ENCODE results near the gene LEP.

The LEP gene

DNA sequence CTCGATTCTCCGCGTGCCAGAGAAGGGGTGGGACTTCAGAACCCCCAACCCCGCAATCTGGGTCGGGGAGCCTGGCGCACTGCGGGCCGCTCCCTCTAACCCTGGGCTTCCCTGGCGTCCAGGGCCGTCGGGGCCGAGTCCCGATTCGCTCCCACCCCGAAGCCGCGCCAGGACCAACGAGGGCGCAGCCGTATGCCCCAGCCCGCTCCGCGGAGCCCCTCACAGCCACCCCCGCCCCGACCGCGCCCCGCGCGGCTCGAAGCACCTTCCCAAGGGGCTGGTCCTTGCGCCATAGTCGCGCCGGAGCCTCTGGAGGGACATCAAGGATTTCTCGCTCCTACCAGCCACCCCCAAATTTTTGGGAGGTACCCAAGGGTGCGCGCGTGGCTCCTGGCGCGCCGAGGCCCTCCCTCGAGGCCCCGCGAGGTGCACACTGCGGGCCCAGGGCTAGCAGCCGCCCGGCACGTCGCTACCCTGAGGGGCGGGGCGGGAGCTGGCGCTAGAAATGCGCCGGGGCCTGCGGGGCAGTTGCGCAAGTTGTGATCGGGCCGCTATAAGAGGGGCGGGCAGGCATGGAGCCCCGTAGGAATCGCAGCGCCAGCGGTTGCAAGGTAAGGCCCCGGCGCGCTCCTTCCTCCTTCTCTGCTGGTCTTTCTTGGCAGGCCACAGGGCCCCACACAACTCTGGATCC lies at the start of gene LEP:
Gene LEP, plus strand, starts transcription at position 583 of the 691 bp plus-strand sequence. CDS start 10,741 bp downstream, outside the sequence.
- in situ Hi-C loops (cut with MboI; ENCODE audit: low sequenced_read_pairs): no loop called here

DNA sequence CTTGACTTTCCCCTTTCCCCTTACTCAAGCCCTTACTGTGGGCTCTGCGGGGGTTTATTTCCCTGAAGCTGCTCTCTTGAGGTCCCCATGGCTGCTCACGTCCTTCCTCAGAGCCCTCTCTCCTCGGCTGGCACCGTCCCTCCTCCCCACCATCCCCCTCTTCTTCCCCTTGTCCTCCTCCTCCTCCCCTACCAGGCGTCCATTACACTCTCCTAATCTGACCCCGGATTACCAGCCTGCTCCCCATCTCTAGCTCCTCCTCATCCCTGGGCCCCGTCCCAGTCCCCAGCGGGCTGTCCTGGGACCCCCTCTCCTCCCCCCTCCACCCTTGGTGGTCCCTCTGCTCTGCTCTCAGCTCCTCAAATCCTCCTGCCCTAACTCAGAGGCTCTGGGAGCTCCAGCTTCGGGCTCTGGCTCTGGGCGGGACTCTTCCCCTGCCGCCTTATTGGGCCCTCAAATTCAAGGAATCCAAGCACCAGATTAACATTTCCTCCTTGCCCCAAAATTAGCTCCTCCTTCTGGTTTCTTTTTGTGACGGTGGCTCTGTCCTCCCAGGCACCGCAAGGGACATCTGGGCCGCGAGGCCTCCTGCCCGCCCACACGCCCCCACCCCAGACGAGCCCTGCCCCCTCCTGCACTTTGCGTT lies 48.5 kb upstream of the LEP start:
- in situ Hi-C loops (cut with MboI; ENCODE audit: low sequenced_read_pairs): no loop called here

DNA sequence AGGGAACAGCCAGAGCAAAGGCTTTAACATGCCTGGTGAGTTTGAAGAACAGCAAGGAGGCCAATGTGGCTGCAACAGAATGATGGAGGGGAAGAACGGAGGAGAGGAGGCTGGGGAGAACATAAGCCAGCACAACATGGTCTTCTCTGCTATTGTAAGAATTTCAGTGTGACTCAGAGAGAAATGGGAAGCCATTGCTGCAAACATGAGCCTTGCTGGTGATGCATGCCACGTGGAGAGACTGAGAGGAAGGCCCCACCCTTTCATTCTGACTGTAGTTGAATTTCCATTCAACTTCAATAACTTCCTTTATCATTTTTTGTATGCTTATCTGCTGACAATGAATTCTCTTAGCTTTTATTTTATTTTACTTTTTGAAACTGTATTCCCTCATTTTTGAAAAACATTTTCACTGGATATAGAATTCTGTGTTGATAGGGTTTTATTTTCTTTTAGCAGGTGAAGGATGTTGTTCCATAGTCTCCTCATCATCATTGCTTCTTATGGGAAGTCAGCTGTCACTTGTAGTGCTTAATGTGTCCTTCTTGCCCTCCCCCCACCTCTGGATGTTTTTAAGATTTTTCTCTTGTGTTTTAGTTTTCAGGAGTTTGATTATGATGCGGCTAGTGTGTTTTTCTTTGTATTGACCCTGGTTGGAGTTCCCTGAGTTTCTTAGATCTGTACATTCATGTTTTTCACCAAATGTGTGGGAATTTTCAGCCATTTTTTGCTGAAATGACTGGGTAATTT lies 46.4 kb upstream of the LEP start:
- in situ Hi-C loops (cut with MboI; ENCODE audit: low sequenced_read_pairs): no loop called here

DNA sequence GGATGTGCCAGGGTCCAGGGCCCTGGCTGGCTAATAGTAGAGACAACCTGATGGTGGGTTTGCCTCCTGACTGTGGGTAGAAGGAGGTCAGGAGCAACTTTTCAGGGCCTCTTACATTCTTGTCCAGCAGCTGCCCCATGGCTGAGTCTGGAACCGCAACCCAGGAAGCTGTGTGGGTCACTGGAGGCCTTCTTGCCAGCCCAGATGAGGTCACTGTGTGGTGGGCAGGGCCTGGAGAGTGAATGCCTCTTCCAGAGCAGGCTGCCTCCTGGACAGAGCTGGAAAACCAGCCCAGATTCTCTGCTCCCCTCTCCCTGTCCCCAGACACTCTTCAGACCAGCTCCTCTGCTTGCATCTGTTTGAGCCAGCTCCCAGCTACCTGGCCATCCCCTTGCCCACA lies 43.5 kb upstream of the LEP start:
- in situ Hi-C loops (cut with MboI; ENCODE audit: low sequenced_read_pairs): no loop called here

DNA sequence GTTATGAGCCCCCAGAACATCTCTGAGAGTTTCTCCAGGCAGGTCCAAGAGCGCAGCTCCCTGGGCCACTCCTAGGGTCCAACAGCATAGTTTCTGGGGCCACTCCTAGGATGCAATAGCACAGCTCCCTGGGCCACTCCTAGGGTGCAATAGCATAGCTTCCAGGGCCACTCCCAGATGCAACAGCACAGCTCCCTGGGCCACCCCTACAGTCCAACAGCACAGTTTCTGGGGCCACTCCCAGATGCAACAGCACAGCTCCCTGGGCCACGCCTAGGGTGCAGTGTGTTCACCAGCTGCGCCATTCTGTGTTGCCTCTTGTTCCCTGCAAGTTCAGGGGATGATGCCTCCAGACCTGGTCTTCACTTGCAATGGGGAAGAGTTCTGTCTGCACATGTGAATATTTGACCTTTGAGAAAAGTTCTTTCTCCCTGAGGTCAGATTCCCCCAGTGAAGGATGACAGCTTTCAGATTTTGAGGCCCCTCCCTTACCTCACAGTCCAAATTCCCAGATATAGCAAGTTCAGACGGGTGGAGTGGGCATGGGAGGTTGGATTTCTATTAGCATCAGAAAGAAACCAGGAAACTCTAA lies 43.0 kb upstream of the LEP start:
- in situ Hi-C loops (cut with MboI; ENCODE audit: low sequenced_read_pairs): no loop called here

DNA sequence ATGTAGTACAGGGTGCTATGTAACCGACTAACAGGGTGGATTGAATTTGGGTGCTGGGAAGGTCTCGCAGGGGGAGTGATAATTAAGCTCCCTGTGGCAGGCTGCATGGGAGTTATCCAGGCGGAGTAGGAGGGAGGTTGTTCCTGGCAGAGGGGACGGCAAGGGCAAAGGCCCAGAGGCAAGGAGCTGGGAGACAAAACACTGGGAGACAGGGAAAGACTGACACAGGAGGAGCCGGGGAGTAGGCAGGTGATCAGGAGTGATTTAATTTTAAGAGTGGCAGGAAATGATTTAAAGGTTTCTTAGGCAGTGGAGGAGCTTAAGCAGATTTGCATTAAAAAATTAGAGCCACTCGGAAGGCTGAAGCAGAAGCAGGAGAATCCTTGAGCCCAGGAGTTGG lies 40.7 kb upstream of the LEP start:
- in situ Hi-C loops (cut with MboI; ENCODE audit: low sequenced_read_pairs): no loop called here

DNA sequence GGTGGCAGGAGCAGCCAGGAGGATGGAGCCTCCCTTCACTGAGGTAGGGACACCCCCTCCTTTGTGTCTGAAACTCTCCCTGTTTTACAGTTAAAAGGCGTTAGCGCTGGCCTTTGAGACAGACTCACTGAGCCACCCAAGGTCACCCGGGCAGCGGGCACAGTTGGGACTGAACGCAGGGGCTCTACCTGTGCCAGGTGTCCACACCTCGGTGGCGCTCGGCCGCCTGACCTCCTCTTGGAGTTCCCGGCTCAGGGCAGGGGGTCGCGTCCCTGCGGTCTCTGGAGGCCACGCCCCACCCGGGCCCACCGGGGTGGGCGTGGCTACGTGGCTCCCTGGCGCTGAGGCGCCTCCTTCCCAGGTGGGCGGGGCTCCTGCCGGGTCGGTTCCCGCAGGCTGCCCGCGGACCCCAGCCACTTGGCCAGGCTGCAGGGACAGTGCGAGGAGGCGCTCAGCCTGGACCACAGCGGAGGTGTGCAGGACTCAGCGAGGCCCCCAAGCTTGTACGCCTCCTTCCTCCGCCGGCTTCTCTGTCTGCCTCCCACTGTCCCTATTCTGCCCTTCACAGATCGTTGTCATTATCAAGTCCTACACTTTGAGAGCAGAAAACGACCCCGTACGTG lies 39.9 kb upstream of the LEP start:
- in situ Hi-C loops (cut with MboI; ENCODE audit: low sequenced_read_pairs): no loop called here

DNA sequence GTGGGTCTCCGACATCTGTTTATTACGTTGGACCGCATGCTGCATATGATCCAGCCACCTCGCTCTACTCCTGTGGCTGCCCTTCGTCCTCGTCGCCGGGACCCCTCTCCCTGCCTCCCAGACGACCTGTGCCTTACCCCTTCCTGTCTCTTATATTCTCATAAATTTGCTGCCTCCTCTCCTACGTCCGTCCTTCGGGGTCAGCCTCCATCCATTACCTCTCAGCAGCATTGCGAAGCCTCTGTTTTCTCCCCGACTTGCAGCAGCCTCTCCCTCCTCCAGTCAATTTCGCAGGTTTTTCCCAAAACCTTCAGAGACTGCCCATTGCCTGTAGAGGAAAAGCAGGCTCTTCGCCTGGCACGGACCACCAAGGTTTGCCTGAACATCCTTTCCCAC lies 39.4 kb upstream of the LEP start:
- in situ Hi-C loops (cut with MboI; ENCODE audit: low sequenced_read_pairs): no loop called here

DNA sequence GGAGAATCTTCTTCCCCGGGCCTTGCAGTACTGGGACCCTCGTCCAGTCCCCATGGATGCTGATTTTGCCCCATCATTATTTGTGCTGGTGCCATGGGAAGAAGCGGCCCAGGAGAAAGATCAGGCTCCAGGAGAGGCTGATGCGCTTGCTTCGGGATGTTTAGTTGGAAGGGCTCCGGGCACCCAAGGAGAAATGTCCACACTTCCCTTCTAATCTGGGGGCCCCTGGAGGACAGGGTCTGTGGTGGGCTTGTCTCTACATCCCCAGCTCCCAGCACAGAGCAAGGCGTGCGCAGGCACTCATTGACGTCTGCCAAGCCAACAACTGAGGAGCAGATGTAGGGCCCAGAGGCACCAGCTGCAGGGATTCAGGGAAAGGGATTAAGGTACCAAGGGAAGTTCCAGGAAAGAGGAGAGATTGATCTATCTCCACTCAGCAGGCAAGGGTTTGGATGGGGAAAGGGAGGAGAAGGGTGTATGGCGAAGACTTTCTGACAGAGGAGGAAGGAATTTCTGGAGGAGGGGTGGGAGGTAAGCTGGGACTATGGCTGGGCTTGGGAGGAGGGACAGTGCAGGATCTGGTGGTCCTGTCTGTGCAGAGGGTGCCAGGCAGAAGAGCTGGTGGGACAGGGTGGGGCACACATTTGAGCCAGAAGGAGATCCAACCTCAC lies 38.7 kb upstream of the LEP start:
- in situ Hi-C loops (cut with MboI; ENCODE audit: low sequenced_read_pairs): no loop called here

DNA sequence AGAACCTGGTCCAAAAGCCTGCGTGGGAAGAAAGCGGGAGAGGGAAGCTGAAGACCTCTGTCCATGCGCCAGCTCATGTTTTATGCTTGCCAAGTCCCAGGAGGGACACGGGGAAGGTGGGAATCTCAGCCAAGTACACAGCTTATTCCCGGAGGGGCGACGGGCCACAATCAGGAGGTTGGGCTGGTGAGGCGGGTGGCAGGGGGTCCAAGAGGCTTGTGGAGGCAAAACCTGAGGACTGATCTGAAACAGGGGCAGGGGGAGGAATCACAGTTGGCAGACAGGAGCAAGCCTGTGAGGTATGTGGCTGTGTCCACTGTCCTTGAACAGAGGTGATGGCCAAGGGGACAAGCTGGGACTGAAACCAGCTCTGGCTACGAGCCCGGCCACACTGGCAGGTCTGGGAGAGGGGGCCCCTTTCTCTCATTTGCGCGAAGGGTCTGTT lies 38.0 kb upstream of the LEP start:
- in situ Hi-C loops (cut with MboI; ENCODE audit: low sequenced_read_pairs): no loop called here

DNA sequence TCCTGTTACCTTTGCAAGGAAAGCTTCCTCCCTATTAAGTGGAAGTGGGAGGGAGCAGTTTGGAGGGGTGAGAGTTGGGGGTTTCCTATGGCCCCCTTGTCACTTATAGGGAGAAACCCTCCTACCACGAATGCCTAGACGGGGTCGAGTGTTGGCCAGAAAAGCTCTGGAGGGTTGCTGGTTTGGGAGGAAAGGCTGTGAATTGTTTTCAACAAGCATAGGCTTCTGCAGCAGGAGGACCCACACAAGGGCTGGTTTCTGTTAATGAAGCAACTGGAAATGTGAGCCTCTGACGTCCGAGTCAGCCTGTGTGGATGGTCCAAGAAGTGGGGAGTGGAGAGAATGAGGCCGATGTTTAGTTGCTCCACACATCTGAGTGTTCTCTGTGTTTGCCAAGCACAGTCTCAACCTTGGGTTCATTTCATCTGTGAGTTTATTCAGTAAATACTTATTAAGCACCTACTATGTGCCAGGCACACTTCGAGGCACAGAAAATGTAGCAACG lies 37.3 kb upstream of the LEP start:
- in situ Hi-C loops (cut with MboI; ENCODE audit: low sequenced_read_pairs): no loop called here

DNA sequence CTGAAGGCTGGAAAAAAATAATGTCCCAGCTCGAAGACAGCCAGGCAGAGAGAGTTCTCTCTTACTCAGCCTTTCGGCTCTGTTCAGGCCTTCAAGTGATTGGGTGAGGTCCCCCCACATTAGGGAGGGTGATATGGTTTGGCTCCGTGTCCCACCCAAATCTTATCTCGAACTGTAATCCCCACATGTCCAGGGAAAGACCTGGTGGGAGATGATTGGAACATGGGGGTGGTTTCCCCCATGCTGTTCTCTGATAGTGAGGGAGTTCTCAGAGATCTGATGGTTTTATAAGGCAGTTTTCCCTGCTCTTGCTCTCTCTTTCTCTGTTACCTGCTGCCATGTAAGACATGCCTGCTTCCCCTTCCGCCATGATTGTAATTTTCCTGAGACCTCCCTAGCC lies 36.6 kb upstream of the LEP start:
- in situ Hi-C loops (cut with MboI; ENCODE audit: low sequenced_read_pairs): no loop called here

DNA sequence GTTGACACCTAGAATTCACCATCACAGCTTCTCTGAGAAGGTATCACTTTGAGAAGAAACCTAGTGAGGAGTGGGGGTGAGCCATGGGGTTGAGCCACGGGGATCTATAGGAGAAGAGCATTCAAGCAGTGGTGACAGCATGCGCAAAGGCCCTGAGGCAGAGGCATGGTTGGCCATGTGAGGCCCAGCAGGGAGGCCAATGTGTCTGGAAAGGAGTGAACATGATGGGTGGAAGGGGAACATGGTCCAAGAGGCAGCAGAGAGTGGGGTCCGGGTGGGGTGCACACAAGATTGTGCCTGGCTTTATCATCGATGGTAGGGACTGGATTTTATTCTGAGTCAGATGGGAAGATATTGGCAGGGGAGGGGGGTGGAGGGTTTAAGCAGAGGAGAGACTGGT lies 36.0 kb upstream of the LEP start:
- in situ Hi-C loops (cut with MboI; ENCODE audit: low sequenced_read_pairs): no loop called here

DNA sequence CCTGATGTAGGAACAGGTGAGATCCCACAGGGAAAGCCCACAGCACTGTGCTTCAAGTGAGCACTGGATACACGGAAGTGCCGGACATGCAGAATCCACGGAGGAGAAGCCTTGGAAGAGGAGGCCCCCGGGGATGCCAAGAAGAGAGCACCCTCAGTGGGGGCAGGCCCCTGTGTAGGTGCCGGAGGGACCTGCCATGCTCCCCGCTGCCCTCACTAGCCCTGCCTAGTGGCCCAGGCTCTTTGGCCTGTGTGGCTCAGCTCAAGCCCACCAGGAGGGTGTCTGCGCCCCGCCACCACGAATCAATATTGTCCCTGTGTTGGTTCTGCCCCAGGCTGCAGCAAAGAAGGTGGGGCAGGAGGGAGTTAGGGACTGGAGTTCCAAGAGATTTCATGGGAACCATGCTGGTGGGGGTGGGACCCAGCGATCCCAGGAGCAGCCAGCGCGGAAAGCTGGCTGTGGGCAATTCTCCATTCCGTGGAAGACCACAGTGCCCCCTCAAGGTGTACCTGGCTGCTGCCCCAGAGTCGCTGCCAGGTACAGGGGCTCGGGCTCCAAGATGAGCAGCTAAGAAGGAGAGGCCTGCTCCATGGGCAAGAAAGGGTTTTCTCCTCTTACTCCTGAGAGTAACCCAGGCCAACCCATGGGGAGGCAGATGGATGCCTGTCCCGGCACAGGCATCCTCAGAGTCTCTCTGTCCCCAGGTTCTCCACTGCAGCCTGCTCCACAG lies 34.9 kb upstream of the LEP start:
- in situ Hi-C loops (cut with MboI; ENCODE audit: low sequenced_read_pairs): no loop called here

DNA sequence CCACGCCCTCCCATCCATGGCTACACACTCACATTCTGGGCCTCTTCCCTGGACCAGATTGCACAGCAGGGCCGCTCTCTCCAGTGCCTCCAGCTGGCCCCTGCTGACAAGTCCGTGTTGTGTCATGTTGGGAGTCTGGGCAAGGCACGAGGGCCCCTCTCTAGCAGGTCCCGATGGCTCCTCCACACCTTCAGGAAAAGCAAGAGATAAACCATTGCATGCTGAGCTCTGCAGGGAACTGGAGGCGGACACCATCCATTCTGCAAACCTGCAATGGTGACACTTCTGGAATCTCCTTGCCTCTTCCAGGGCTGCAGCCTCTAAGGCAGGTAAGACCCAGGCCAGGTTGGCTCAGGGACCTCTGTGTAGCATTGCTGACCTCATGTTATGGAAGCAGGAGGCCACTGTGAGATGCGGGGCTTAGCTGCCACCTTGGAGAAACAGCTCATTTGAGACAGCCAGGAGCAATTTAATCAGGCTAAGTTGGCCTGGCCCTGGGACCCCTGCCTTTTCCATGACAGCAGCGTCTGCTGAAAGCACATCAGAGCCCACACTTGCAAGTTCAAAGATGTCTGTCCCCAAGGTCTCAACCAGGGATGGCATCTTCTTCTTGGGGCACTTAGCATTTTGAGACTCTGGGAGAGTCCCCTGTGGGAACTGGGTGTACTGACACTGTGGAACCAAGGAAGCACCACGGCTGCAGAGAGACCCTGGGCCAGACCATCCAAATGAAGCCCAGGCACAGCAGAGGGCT lies 34.2 kb upstream of the LEP start:
- in situ Hi-C loops (cut with MboI; ENCODE audit: low sequenced_read_pairs): no loop called here

DNA sequence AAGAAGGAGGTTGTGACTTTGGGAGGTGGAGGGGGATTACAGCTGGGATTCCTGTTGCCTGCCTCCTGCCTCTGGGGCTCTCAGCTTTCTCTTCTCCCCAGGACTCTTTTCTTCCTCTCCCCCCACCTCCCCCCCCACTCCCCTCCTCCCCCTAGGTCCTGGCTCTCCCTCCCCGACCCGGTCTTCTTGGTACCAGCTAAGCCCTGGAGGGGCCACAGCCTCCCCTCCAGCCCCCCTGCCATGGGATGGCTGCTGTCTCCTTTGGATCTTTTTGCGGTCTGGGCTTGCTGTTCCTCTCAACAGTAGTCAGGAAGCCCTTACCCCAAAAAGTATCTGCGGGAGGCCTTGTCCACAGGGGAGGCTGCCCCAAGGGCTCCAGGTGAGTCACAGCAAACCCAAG lies 33.5 kb upstream of the LEP start:
- in situ Hi-C loops (cut with MboI; ENCODE audit: low sequenced_read_pairs): no loop called here

DNA sequence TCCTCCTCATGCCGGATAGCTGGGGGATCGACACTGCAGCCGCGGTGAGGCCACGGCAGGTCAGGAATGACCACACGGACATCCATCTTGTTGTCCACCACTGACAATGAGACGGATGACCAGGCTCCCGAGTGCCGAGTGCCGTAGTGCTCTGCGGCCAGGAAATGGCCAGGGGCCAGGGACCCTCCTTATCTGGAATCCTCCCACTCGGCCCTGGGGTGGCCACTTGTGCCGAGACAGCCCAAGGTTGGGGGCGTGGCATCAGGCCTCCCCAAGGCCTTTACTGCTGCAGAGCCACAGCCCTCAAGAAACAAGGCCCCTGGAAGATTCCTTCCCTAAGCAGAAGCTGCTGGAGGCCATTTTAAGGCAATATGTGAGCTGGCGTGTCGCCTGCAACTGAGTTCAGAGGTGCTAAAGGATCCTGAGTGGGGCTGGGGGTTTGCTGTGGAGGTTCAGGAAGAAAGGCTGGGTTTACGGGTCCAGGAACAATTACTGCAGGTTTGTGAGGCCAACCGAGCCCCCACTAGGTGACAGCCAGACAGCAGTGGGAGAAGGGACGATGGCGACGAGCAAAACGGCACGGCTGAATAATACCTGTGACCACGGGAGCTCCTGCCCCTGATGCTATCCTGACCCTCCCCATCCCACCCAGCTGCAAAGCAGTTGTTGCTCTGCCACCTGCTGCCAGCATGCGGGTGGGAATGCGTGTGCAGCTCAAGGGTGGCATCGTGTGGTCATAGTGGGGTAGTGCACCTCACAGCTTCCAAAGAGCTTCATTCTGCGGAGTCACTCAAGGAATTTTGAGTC lies 31.6 kb upstream of the LEP start:
- in situ Hi-C loops (cut with MboI; ENCODE audit: low sequenced_read_pairs): no loop called here

DNA sequence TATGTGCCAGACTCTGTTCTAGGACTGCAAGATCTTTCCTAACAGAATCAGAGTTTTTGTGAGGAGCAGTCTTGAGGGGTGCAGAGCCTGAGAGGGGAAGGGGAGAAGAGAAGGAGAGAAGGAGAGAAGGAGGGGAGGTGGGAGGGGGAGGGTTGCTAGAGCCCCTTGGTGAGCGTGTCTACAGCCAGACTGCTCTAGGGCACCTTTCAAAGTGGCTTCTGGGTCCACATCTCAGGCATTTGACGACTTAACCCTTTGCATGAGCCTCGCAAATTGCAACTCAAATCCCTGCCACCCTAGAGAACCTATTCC lies 31.1 kb upstream of the LEP start:
- in situ Hi-C loops (cut with MboI; ENCODE audit: low sequenced_read_pairs): no loop called here
